GM21390 (cell line): ENCODE data around the gene FBXO38.
A peak's percentile ranks its signal among the peaks of the same experiment; 100 is the strongest.

Experiments used
- ATAC-seq: cut with Tn5 transposase; IDR thresholded peaks from one replicate; pipeline ENCODE4 v1.9.1; 2021; ENCODE audit not compliant: unreplicated experiment

The FBXO38 gene

GRCh38 chr5:148385094-148385493 is 1.3 kb downstream of the FBXO38 start:
- no peak for ATAC-seq

GRCh38 chr5:148386041-148386440 is 2.3 kb downstream of the FBXO38 start:
- ATAC-seq = no peak

GRCh38 chr5:148387325-148387724 is 3.6 kb downstream of the FBXO38 start:
- no peak for ATAC-seq

- no peak for ATAC-seq
Observed at GRCh38 chr5:148388696-148389095, 4.9 kb downstream of the FBXO38 start.

DNA sequence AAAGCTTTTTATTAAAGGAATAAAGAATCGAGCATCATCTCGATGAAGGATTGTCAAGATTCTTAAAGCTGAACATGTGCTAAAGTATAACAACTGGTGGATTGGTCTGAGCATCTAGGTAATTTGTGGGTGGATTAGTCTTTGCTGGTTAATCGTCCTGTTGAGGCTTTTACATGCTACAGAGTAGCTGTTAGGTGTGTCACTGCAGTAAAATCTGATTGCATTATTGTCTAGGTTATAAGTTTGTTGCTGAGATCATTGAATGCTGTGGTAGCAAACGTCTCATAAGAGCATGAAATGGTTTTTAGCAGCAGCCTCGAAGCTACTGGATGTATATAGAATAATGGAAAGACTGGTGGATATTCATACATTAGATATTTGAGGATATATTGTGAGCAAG is 7.2 kb downstream of the FBXO38 start:
- no peak for ATAC-seq

- no peak for ATAC-seq
Observed at GRCh38 chr5:148391422-148391821, 7.7 kb downstream of the FBXO38 start.

- ATAC-seq = no peak
Observed at GRCh38 chr5:148393390-148393741, 9.6 kb downstream of the FBXO38 start.

GRCh38 chr5:148394587-148395019 is 10.8 kb downstream of the FBXO38 start:
- ATAC-seq = no peak

DNA sequence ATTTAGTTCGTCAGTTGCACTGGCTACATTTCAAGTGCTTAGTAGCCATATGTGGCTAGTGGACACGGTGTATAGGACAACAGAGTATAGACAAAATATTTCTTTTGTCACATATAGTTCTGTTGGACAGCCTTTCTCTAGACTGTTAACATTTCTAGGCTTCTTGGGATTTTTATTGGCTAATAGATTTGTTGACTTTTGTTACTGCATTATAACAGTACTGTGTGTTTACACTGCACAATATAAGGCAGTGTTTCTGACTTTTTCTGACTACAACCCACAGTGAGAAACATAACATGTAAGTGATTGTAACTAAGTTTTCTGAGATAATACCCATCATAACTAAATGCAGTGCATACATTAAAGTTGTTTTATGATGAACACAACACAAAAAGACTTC is 11.3 kb downstream of the FBXO38 start:
- ATAC-seq = no peak

- no peak for ATAC-seq
Observed at GRCh38 chr5:148397968-148398595, 14.3 kb downstream of the FBXO38 start.

DNA sequence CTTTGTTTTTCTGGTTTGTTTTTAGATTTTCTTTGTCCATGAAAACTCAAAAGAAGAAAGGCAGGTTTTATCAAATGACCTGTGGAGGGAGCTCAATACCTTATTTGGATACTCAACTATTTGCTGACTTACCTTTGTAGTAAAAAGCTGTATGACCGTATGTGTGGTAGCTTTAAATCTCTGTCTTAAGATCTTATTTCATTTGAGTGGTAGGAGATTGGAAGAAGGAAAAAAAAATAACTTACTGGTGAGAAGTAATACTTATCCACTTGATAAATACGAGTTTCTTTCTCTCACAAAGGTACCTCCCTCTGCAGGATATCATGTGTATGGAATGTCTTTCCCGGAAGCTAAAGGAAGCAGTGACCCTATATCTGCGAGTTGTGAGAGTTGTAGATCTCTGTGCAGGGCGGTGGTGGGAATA is 15.0 kb downstream of the FBXO38 start:
- no peak for ATAC-seq

- no peak for ATAC-seq
Observed at GRCh38 chr5:148401604-148402003, 17.8 kb downstream of the FBXO38 start.

DNA sequence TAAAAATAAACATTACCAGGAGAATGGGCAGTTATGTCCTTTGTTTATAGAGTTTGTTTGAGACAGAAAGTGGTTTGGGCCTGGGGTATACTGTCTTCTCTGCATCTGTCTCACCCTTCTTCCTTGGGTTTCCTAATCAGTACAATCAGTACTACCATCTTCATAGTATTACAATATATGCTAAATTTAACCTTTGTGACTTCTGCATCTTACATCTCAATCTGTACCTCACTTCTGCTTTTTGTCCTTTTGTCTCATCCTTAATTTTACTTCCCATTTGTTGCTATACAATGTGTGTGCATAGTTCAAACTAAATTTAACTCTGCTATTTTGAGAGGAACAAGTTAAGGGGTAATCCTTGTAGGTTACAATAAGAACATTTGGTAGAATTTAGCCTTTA is 19.6 kb downstream of the FBXO38 start:
- peak; percentile 83 for ATAC-seq

DNA sequence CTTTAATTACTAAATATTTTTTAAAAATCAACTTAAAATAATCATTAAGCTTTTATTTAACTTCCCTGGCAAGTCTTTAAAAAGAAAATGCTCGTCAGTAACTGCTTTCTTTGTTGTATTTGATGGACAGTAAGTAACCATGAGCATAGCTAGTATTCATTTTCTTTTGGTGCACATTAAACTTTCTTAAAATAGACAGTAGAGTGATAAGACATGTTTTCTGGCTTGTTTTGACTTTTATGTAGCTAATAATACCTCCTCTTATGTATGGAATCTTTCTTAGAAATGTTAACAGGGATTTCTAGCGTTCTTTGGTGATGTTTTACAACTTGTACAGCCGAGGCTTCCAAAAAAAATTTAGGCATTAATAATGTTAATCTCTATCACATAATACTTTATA is 22.6 kb downstream of the FBXO38 start:
- no peak for ATAC-seq

- no peak for ATAC-seq
Observed at GRCh38 chr5:148408092-148408491, 24.3 kb downstream of the FBXO38 start.

- ATAC-seq = no peak
Observed at GRCh38 chr5:148412124-148412523, 28.4 kb downstream of the FBXO38 start.

DNA sequence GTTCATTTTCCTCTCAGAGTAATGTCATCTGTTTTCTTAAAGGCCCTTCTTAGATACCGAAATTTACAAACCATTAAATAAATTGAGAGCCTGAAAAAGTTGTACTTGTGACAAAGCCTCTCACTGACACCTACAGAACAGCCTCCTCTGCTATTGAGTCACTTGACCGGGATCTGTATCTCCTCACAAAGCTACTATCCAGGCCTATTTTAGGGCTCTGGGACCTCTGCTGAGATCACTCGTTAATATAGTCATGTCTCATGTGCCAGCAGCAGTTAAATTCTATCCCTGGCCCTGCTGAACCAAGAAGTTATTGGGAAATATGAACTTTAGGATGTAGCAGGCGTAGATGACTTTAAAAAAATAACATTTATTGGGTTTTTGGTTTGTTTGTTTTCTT is 31.1 kb downstream of the FBXO38 start:
- ATAC-seq = no peak

DNA sequence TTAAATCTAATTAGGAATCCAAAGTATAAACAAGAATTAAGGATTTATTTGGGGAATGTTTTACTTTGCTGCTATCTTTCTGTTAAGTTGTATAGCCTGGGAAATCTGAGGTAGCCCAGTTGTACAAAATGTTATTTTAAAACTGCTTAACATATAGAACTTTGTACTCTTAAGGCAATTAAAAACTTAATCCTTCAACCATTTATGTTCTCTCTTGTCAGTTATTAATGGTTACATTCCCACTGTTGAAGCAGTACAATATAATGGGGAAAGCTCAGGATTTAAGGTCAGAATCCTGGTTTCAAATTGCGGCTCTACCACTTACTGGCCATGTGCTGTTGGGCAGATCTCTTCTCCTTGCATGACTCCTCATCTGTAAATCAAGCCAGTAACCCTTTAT is 32.7 kb downstream of the FBXO38 start:
- ATAC-seq = no peak

DNA sequence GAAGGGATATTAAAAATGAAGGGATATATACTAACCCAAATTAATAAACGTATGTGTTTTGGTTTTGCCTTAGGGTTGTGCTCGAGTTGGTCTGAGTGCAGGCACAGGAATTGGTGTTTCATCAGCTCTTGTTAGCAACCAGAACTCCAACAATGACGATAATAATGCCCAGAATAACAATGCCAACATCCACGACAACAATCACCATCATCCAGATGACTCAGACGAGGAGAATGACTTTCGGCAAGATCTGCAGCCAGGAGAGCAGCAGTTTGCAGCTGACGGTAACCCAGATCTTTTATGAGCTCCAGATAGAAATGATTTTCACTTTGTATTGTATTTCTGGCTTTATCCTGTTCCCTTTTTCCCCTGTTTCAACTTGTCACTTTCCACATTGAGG is 33.2 kb downstream of the FBXO38 start:
- ATAC-seq = no peak

- ATAC-seq = no peak
Observed at GRCh38 chr5:148418511-148418910, 34.8 kb downstream of the FBXO38 start.

- no peak for ATAC-seq
Observed at GRCh38 chr5:148421661-148422060, 37.9 kb downstream of the FBXO38 start.

GRCh38 chr5:148425808-148426207 is 42.0 kb downstream of the FBXO38 start:
- no peak for ATAC-seq

- no peak for ATAC-seq
Observed at GRCh38 chr5:148426514-148426913, 42.8 kb downstream of the FBXO38 start.
